Neural cell (in vitro differentiated cells): ENCODE results near the gene POLR1E. TPM values are rescaled to one million over a fixed set of nuclear protein-coding genes. Genes with fewer than 3 reads are reported as not detected.

Source experiments
- H2AFZ ChIP-seq: fragments of 200-600, 300-800 bp; sonication (generic), shearing (Covaris generic); 2 replicates; pipeline ENCODE4 v1.6.0; 2014; ENCODE audit warnings: low read depth, mild to moderate bottlenecking, antibody characterized with exemption, low read length, moderate library complexity
- H3F3A ChIP-seq: fragments of 200-600 bp; shearing (Covaris generic); 2 replicates; pipeline ENCODE4 v1.6.1; 2016; ENCODE audit warnings: mild to moderate bottlenecking, moderate library complexity, mixed read lengths, antibody characterized with exemption, low read length; ENCODE audit not compliant: insufficient read depth, poor library complexity, severe bottlenecking
- H3K27ac ChIP-seq: fragments of 200-600, 300-800 bp; sonication (generic), shearing (Covaris generic); 2 replicates; pipeline ENCODE4 v1.5.1; 2014; ENCODE audit warnings: mild to moderate bottlenecking, low read length, moderate library complexity
- H3K27me3 ChIP-seq: fragments of 300-800, 200-600 bp; sonication (generic), shearing (Covaris generic); 2 replicates; pipeline ENCODE4 v1.6.0; 2014; ENCODE audit warnings: mild to moderate bottlenecking, low read depth, low read length, moderate library complexity; ENCODE audit not compliant: insufficient read depth
- H3K36me3 ChIP-seq: fragments of 300-800, 200-600 bp; sonication (generic), shearing (Covaris generic); 2 replicates; pipeline ENCODE4 v1.5.1; 2014; ENCODE audit warnings: mild to moderate bottlenecking, antibody characterized with exemption, low read length, moderate library complexity; ENCODE audit not compliant: insufficient read depth
- H3K4me2 ChIP-seq: fragments of 300-800, 200-600 bp; sonication (generic), shearing (Covaris generic); 2 replicates; pipeline ENCODE4 v1.6.0; 2014; ENCODE audit warnings: mild to moderate bottlenecking, low read length
- H3K4me3 ChIP-seq: fragments of 300-800, 200-600 bp; sonication (generic), shearing (Covaris generic); 2 replicates; pipeline ENCODE4 v1.5.1; 2014; ENCODE audit warnings: mild to moderate bottlenecking, low read length, moderate library complexity
- H3K79me2 ChIP-seq: fragments of 200-600 bp; shearing (Covaris generic); replicated peaks from 2 replicates; pipeline ENCODE4 v1.6.0; 2014; ENCODE audit warnings: mild to moderate bottlenecking, low read length, moderate library complexity; ENCODE audit not compliant: insufficient read depth
- H3K9ac ChIP-seq: fragments of 300-800, 200-600 bp; sonication (generic), shearing (Covaris generic); 2 replicates; pipeline ENCODE4 v1.6.1; 2016; ENCODE audit warnings: mild to moderate bottlenecking, low read length, mixed read lengths
- H3K9me2 ChIP-seq: fragments of 200-600 bp; shearing (Covaris generic); 2 replicates; pipeline ENCODE4 v1.6.1; 2016; ENCODE audit warnings: mild to moderate bottlenecking, low read length, mixed read lengths; ENCODE audit not compliant: insufficient read depth
- H3K9me3 ChIP-seq: fragments of 200-600, 300-800 bp; sonication (generic), shearing (Covaris generic); 2 replicates; pipeline ENCODE4 v1.6.1; 2016; ENCODE audit warnings: mild to moderate bottlenecking, mixed run types, low read length, moderate library complexity, mixed read lengths
- H4K20me1 ChIP-seq: fragments of 200-600 bp; shearing (Covaris generic); 2 replicates; pipeline ENCODE4 v1.6.1; 2016; ENCODE audit warnings: mild to moderate bottlenecking, mixed run types; ENCODE audit not compliant: insufficient read depth
- CTCF ChIP-seq: fragments of 450-650 bp; IDR thresholded peaks from 2 replicates; pipeline ENCODE4 v1.5.1; 2014; ENCODE audit warnings: antibody characterized with exemption, mild to moderate bottlenecking, moderate library complexity; ENCODE audit not compliant: poor library complexity, severe bottlenecking
- EP300 ChIP-seq: fragments of 450-650 bp; conservative IDR thresholded peaks from 2 replicates; pipeline ENCODE4 v1.6.1; 2014; ENCODE audit warnings: antibody characterized with exemption, mild to moderate bottlenecking, moderate library complexity; ENCODE audit not compliant: poor library complexity, severe bottlenecking
- EZH2 ChIP-seq: fragments of 200-600, 300-800 bp; shearing (Covaris generic), sonication (generic); IDR thresholded peaks from 2 replicates; pipeline ENCODE4 v1.6.1; 2014; ENCODE audit warnings: antibody characterized with exemption, low read length, borderline replicate concordance, mild to moderate bottlenecking; ENCODE audit not compliant: insufficient read depth, poor library complexity, severe bottlenecking
- MXI1 ChIP-seq: fragments of 450-650 bp; conservative IDR thresholded peaks from 2 replicates; pipeline ENCODE4 v1.6.1; 2014; ENCODE audit warnings: antibody characterized with exemption, mild to moderate bottlenecking; ENCODE audit not compliant: poor library complexity, severe bottlenecking
- POLR2AphosphoS5 ChIP-seq: IDR thresholded peaks from 2 replicates; pipeline ENCODE4 v1.6.1; 2012
- RAD21 ChIP-seq: fragments of 450-650 bp; conservative IDR thresholded peaks from 2 replicates; pipeline ENCODE4 v1.6.1; 2014; ENCODE audit warnings: antibody characterized with exemption, mild to moderate bottlenecking, moderate library complexity
- REST ChIP-seq: IDR thresholded peaks from 2 replicates; pipeline ENCODE4 v1.6.1; 2012; ENCODE audit warnings: borderline replicate concordance
- SMC3 ChIP-seq: fragments of 450-650 bp; conservative IDR thresholded peaks from 2 replicates; pipeline ENCODE4 v1.6.1; 2014; ENCODE audit warnings: antibody characterized with exemption, mild to moderate bottlenecking, moderate library complexity; ENCODE audit not compliant: poor library complexity
- TAF1 ChIP-seq: IDR thresholded peaks from 2 replicates; pipeline ENCODE4 v1.6.1; 2012; ENCODE audit warnings: low read depth
- polyA minus RNA-seq: library from RNA; depleted of rRNA, polyadenylated mRNA; stranded (reverse); fragments of >200 nt; gene quantifications from 2 replicates; pipeline ENCODE4 v1.2.3, GENCODE V29; 2014
- polyA plus RNA-seq: library from polyadenylated mRNA; depleted of rRNA; stranded (reverse); fragments of >200 nt; gene quantifications from 2 replicates; pipeline ENCODE4 v1.2.3, GENCODE V29; 2014

The POLR1E gene
- 15.9 and 19.1 TPM in 2 replicates for polyA plus RNA-seq
- polyA minus RNA-seq = 25.9 and 29.0 TPM in 2 replicates

- no peaks in the 10 kb centered on the region for H3K79me2 ChIP-seq
- H3K27ac ChIP-seq = no peak within 1 kb of the TSS
- H2AFZ ChIP-seq = peak within 1 kb of the TSS; percentile 43
- H3K9ac ChIP-seq = peak within 1 kb of the TSS; percentile 63
- H4K20me1 ChIP-seq = no peaks in the 10 kb centered on the region
- H3K27me3 ChIP-seq = no peaks in the 10 kb centered on the region
- no peak for TF ChIP-seq TAF1
- TF ChIP-seq EP300 = peak; percentile 14
- peak; percentile 66 for TF ChIP-seq POLR2AphosphoS5
- TF ChIP-seq CTCF = no peak
- peak; percentile 94 for TF ChIP-seq MXI1
- no peak for TF ChIP-seq RAD21
- TF ChIP-seq SMC3 = peak; percentile 43
- TF ChIP-seq EZH2 = no peak
- H3K9me2 ChIP-seq = no peaks in the 10 kb centered on the region
- H3K9me3 ChIP-seq = no peaks in the 10 kb centered on the region
- H3F3A ChIP-seq = no peaks in the 10 kb centered on the region
- H3K4me3 ChIP-seq = peak within 1 kb of the TSS; percentile 80
- H3K36me3 ChIP-seq = no peaks in the 10 kb centered on the region
- H3K4me2 ChIP-seq = peak within 1 kb of the TSS; percentile 76
Measured at GRCh38 chr9:37485389-37486255, at the start of gene POLR1E. TSS of gene POLR1E (plus strand) at chr9:37485948. CDS start at chr9:37486048, 100 bp downstream.

- Histone ChIP-seq H4K20me1 (no peaks in the 10 kb centered on the region), H3K9me3 (no peaks in the 10 kb centered on the region), H3K4me2 (no peak overlapping the region), H3K27me3 (no peaks in the 10 kb centered on the region), H3K9ac (no peak overlapping the region), H2AFZ (no peak overlapping the region), H3F3A (no peaks in the 10 kb centered on the region), H3K4me3 (no peak overlapping the region), H3K9me2 (no peaks in the 10 kb centered on the region), H3K27ac (no peak overlapping the region), H3K36me3 (peaks cover 14% of the 10 kb centered on the region), H3K79me2 (no peaks in the 10 kb centered on the region)
- TF ChIP-seq EP300 (no peak), POLR2AphosphoS5 (no peak), TAF1 (no peak), REST (no peak), MXI1 (no peak), SMC3 (no peak), EZH2 (no peak)
Measured at GRCh38 chr9:37436540-37436939, 49.2 kb upstream of the POLR1E start.
